HCT116 (cell line): ENCODE results near the gene SMIM45.

Source experiments
- ATAC-seq: fragments of 200-7000 bp; cut with Tn5 transposase; 2 replicates; pipeline ENCODE4 v1.9.1; 2020; ENCODE audit warnings: mild to moderate bottlenecking, moderate library complexity
- BruUV-seq: library from RNA; stranded (reverse); fragments of 400-500 nt; replicated peaks from 2 replicates; lab custom pipeline; 2021; lab: Mats Ljungman, UMichigan
- CTCF ChIA-PET: fragments of 300-600 bp; sonication (Branson Sonifier 250); formaldehyde crosslinking; loops from one replicate; lab custom pipeline; 2021; ENCODE audit warnings: antibody characterized with exemption; lab: Charles Lee
- POLR2A ChIA-PET: fragments of 300-600, 350-600 bp; sonication (Branson Sonifier 250); formaldehyde crosslinking; loops from one replicate; lab custom pipeline; 2021; ENCODE audit warnings: antibody characterized with exemption; lab: Charles Lee
- RAD21 ChIA-PET, 2 experiments: fragments of 300-600 bp; sonication (Branson Sonifier 250); formaldehyde crosslinking; loops; one replicate each; lab custom pipeline; 2023; ENCODE audit warnings: low total read pairs in 2 of 2; ENCODE audit not compliant: uncharacterized antibody in 2 of 2, unreplicated experiment in 2 of 2, low non-redundant PET in 1 of 2; lab: Charles Lee
- DNase-seq: peaks from one replicate; pipeline ENCODE4 v3.0.0-alpha.2; 2010; ENCODE audit warnings: low read depth, low spot score
- H2AFZ ChIP-seq: fragments of 200-600 bp; shearing (Covaris generic), sonication (generic); 2 replicates; pipeline ENCODE4 v1.6.1; 2017; ENCODE audit warnings: low read depth, mixed run types, mixed read lengths, antibody characterized with exemption, low read length; ENCODE audit not compliant: poor library complexity, severe bottlenecking
- H3K27ac ChIP-seq: 2 replicates; pipeline ENCODE4 v1.5.1; 2012; ENCODE audit warnings: low read depth, low read length
- H3K27me3 ChIP-seq: fragments of 200-600 bp; sonication (generic); 2 replicates; pipeline ENCODE4 v1.6.1; 2016; ENCODE audit warnings: mixed run types, low read length, mixed read lengths; ENCODE audit not compliant: insufficient read depth
- H3K36me3 ChIP-seq, 2 experiments: fragments of 200-500 bp in 1 of 2; fragments of 200-600 bp in 1 of 2; sonication (Bioruptor generic) in 1 of 2; sonication (generic) in 1 of 2; 2 replicates each; pipeline versions ENCODE4 v1.5.1 to v1.6.1; 2014 to 2016; ENCODE audit warnings: low read length in 2 of 2, inconsistent platforms in 1 of 2, mixed read lengths in 1 of 2, mixed run types in 1 of 2; ENCODE audit not compliant: insufficient read depth in 2 of 2, control insufficient read depth in 1 of 2
- H3K4me1 ChIP-seq, 2 experiments: fragments of 200-600 bp in 1 of 2; sonication (generic) in 1 of 2; 2 replicates each; pipeline versions ENCODE4 v1.5.1 to v1.6.1; 2012 to 2017; ENCODE audit warnings: low read length in 2 of 2, inconsistent platforms in 1 of 2, mild to moderate bottlenecking in 1 of 2, mixed read lengths in 1 of 2, mixed run types in 1 of 2, moderate library complexity in 1 of 2; ENCODE audit not compliant: insufficient read depth in 2 of 2, control insufficient read depth in 1 of 2
- H3K4me2 ChIP-seq: fragments of 200-600 bp; sonication (generic); 2 replicates; pipeline ENCODE4 v1.6.1; 2017; ENCODE audit warnings: mixed run types, low read length, mixed read lengths
- H3K4me3 ChIP-seq, 2 experiments: fragments of 200-600 bp in 1 of 2; sonication (generic) in 1 of 2; replicated peaks in 1 of 2; 2 replicates each; pipeline ENCODE4 v1.5.1; 2011 to 2016; ENCODE audit warnings: low read length in 2 of 2, control low read depth in 1 of 2, low read depth in 1 of 2, mild to moderate bottlenecking in 1 of 2, mixed read lengths in 1 of 2, mixed run types in 1 of 2
- H3K79me2 ChIP-seq: fragments of 200-600 bp; sonication (generic); 2 replicates; pipeline ENCODE4 v1.6.1; 2017; ENCODE audit warnings: mild to moderate bottlenecking, mixed run types, low read length, moderate library complexity, mixed read lengths; ENCODE audit not compliant: insufficient read depth
- H3K9ac ChIP-seq: fragments of 200-600 bp; sonication (generic); 2 replicates; pipeline ENCODE4 v1.6.1; 2016; ENCODE audit warnings: low read length, mixed read lengths
- H3K9me2 ChIP-seq: fragments of 200-600 bp; sonication (generic), shearing (Covaris generic); 2 replicates; pipeline ENCODE4 v1.6.1; 2017; ENCODE audit warnings: mixed run types, mild to moderate bottlenecking, moderate library complexity; ENCODE audit not compliant: insufficient read depth
- H3K9me3 ChIP-seq, 2 experiments: fragments of 200-500 bp in 1 of 2; fragments of 200-600 bp in 1 of 2; sonication (Bioruptor generic) in 1 of 2; sonication (generic) in 1 of 2; 2 replicates each; pipeline ENCODE4 v1.6.1; 2014 to 2017; ENCODE audit warnings: low read length in 2 of 2, mixed read lengths in 2 of 2, inconsistent platforms in 1 of 2, low read depth in 1 of 2, mild to moderate bottlenecking in 1 of 2, mixed run types in 1 of 2, moderate library complexity in 1 of 2; ENCODE audit not compliant: control insufficient read depth in 1 of 2, insufficient read depth in 1 of 2
- H4K20me1 ChIP-seq: fragments of 200-600 bp; sonication (generic), shearing (Covaris generic); 2 replicates; pipeline ENCODE4 v1.6.1; 2017; ENCODE audit warnings: mixed run types, mild to moderate bottlenecking, moderate library complexity; ENCODE audit not compliant: insufficient read depth
- CBX3 ChIP-seq: IDR thresholded peaks from 2 replicates; pipeline ENCODE4 v1.6.1; 2012; ENCODE audit warnings: low read depth
- CTCF ChIP-seq, 3 experiments: fragments of 200-600 bp in 1 of 3; sonication (generic) in 1 of 3; IDR thresholded peaks in 2 of 3; conservative IDR thresholded peaks in 1 of 3; 2 replicates each; pipeline ENCODE4 v1.5.1; 2012 to 2017; ENCODE audit warnings: low read depth in 2 of 3, low read length in 2 of 3, antibody characterized with exemption in 1 of 3, borderline replicate concordance in 1 of 3, control low read depth in 1 of 3, mild to moderate bottlenecking in 1 of 3, mixed read lengths in 1 of 3, mixed run types in 1 of 3, moderate library complexity in 1 of 3; ENCODE audit not compliant: insufficient read depth in 1 of 3
- EGR1 ChIP-seq: IDR thresholded peaks from 2 replicates; pipeline ENCODE4 v1.6.1; 2012; ENCODE audit warnings: low read depth
- ELF1 ChIP-seq: IDR thresholded peaks from 2 replicates; pipeline ENCODE4 v1.6.1; 2012; ENCODE audit warnings: low read depth, borderline replicate concordance
- SIN3A ChIP-seq: IDR thresholded peaks from 2 replicates; pipeline ENCODE4 v1.6.1; 2012; ENCODE audit warnings: low read depth
- SRF ChIP-seq: IDR thresholded peaks from 2 replicates; pipeline ENCODE4 v1.6.1; 2012; ENCODE audit warnings: low read depth
- YY1 ChIP-seq: IDR thresholded peaks from 2 replicates; pipeline ENCODE4 v1.6.1; 2011; ENCODE audit warnings: low read length, low read depth, moderate library complexity, mild to moderate bottlenecking; ENCODE audit not compliant: insufficient replicate concordance; ENCODE audit errors: extremely low read depth
- ZBTB33 ChIP-seq: IDR thresholded peaks from 2 replicates; pipeline ENCODE4 v1.6.1; 2011; ENCODE audit warnings: mild to moderate bottlenecking, low read length, moderate library complexity; ENCODE audit not compliant: insufficient replicate concordance; ENCODE audit errors: extremely low read depth
- ZNF274 ChIP-seq: fragments of 200-500 bp; sonication (Bioruptor generic); IDR thresholded peaks from 2 replicates; pipeline ENCODE4 v1.6.1; 2014; ENCODE audit warnings: mild to moderate bottlenecking, low read depth, low read length, inconsistent platforms
- intact Hi-C: fragments of 100-400 bp; cut with micrococcal nuclease; formaldehyde crosslinking; loops from 2 replicates; pipeline ENCODE4 v1.10.0; 2022
- TF ChIP-seq, protein P1 (sequence below): IDR thresholded peaks from 2 replicates; pipeline ENCODE4 v1.6.1; 2012

The SMIM45 gene

GRCh38 chr22:41909310-41910049 is 42.5 kb upstream of the SMIM45 start:
- TF ChIP-seq CBX3: no peak
- TF ChIP-seq, all 23 proteins: peak for 0
- no TSS peak for BruUV-seq
- no peak overlapping the region for H3K4me2 ChIP-seq
- no peak overlapping the region for H2AFZ ChIP-seq
- ChIA-PET CTCF (no interaction called here), POLR2A (no interaction called here), RAD21 (no interaction called here)
- intact Hi-C loops: no loop called here
- H3K27me3 ChIP-seq: no peaks in the 10 kb centered on the region
- H3K9me2 ChIP-seq: no peaks in the 10 kb centered on the region
- no peaks in the 10 kb centered on the region for H3K9me3 ChIP-seq
- no peak overlapping the region for H3K27ac ChIP-seq
- H3K79me2 ChIP-seq: no peaks in the 10 kb centered on the region
- H3K4me1 ChIP-seq: peaks cover 2 to 18% of the 10 kb centered on the region in 2 experiments; a peak in 2 of 4 replicates
- ATAC-seq: no peak
- DNase-seq: no peak
- H4K20me1 ChIP-seq: no peaks in the 10 kb centered on the region
- H3K4me3 ChIP-seq: no peak overlapping the region
- no peak overlapping the region for H3K9ac ChIP-seq
- peaks cover 5 to 7% of the 10 kb centered on the region in 2 experiments; a peak in 2 of 4 replicates for H3K36me3 ChIP-seq

DNA sequence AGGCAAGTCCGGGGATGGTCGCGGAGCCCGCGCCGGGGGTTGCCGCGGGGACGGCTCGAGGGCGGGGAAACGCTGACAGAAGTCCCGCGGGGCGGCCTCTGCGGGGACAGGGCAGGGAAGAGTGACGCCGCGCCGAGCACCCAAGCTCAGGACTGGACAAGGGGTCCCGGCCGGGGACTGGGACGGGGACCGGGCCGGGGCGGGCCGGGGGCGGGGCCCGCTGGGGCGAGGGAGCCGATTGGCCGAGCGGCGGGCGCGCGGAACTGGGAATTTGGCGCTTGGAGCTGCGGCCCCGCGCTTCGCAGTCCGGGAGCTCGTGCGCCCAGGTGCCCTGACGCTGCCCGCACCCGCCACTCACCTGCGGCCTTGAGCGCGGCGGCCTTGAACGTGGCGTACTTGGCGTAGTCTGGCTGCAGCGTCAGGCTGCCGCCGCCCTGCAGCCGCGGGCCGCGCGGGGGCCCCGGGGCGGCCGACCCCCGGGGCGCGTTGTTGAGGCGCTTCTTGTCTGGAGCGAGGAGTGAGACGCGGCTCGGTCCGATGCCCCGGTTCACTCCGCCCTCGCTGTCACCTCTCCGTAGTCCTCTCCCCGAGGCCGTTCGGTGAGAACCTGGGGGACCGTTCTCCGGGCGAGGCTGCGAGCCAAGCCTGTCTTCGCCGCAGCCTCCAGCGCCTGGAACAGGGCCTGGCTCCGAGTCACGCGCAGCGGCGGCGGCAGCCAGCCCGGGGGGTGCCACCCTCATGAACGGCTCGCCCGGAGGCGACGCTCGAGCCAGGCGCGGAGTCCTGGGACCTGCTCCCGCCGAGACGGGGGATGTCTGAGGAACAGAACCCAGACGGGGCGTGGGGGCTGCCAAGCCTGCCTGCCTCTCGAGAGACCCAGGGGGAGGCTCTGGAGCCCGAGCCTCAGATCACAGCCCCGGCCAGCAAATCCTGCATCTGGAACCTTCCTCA is 41.6 kb upstream of the SMIM45 start:
- Histone ChIP-seq H3K36me3 (peaks cover 3 to 5% of the 10 kb centered on the region in 2 experiments; a peak in 2 of 4 replicates), H3K4me3 (no peak overlapping the region), H3K4me2 (no peak overlapping the region), H3K4me1 (peaks cover 6 to 21% of the 10 kb centered on the region in 2 experiments), H2AFZ (no peak overlapping the region), H3K27me3 (no peaks in the 10 kb centered on the region), H3K27ac (no peak overlapping the region), H3K9ac (no peak overlapping the region), H4K20me1 (no peaks in the 10 kb centered on the region), H3K9me3 (no peaks in the 10 kb centered on the region), H3K79me2 (no peaks in the 10 kb centered on the region), H3K9me2 (no peaks in the 10 kb centered on the region)
- ChIA-PET POLR2A (no interaction called here), RAD21 (no interaction called here), CTCF (no interaction called here)
- no peak for ATAC-seq
- no TSS peak for BruUV-seq
- intact Hi-C loops: no loop called here
- DNase-seq: no peak
- TF ChIP-seq CTCF (IDR thresholded peaks at IDR 0.05 in 2 of 3, conservative IDR thresholded peaks at IDR 0.05 in 1 of 3; ENCODE audit: borderline replicate concordance in 1 of 3, insufficient read depth in 1 of 3, low read depth in 2 of 3, low read length in 2 of 3): no peak
- TF ChIP-seq, protein P1, sequence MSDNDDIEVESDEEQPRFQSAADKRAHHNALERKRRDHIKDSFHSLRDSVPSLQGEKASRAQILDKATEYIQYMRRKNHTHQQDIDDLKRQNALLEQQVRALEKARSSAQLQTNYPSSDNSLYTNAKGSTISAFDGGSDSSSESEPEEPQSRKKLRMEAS: no peak
- no peak for TF ChIP-seq ELF1
- TF ChIP-seq SIN3A: no peak
- TF ChIP-seq EGR1: no peak
- TF ChIP-seq ZNF274: no peak
- TF ChIP-seq YY1: no peak
- no peak for TF ChIP-seq ZBTB33
- no peak for TF ChIP-seq SRF
